Thyroid gland (tissue), 4 donors: ENCODE measurements around the gene LHPP. TPM values are rescaled to one million over a fixed set of nuclear protein-coding genes. Genes with fewer than 3 reads are reported as not detected.

Experiments used
- DNase-seq, 2 donors: peaks; one replicate each; pipeline ENCODE4 v3.0.0-alpha.2; 2019
- H3K27ac ChIP-seq, 3 donors: fragments of 200-600 bp; sonication (generic); 1 replicate in 2 of 3; 2 replicates in 1 of 3; pipeline ENCODE4 v1.5.1; 2016 to 2019; ENCODE audit warnings: mild to moderate bottlenecking in 1 of 3, moderate library complexity in 1 of 3
- H3K27me3 ChIP-seq: fragments of 200-600 bp; sonication (generic); one replicate; pipeline ENCODE4 v1.5.1; 2019
- H3K36me3 ChIP-seq, 2 donors: fragments of 200-600 bp; sonication (generic); one replicate each; pipeline ENCODE4 v1.5.1; 2016 to 2019
- H3K4me1 ChIP-seq, 2 donors: fragments of 200-600 bp; sonication (generic); one replicate each; pipeline ENCODE4 v1.5.1; 2017 to 2019
- H3K4me3 ChIP-seq, 3 donors: fragments of 200-600 bp; sonication (generic); replicated peaks in 1 of 3; 1 replicate in 2 of 3; 2 replicates in 1 of 3; pipeline ENCODE4 v1.5.1; 2016; ENCODE audit warnings: mild to moderate bottlenecking in 1 of 3
- H3K9me3 ChIP-seq: fragments of 200-600 bp; sonication (generic); one replicate; pipeline ENCODE4 v1.5.1; 2017
- POLR2A ChIP-seq, 2 donors: fragments of 450-650 bp; IDR thresholded peaks; one replicate each; pipeline ENCODE4 v1.6.1; 2017; ENCODE audit warnings: antibody characterized with exemption in 2 of 2, mild to moderate bottlenecking in 2 of 2, moderate library complexity in 1 of 2
- WGBS, 2 donors: methylation state at CpG; one replicate each; pipeline ENCODE4 v1.1.5; 2017; 5-methylcytosine and 5-hydroxymethylcytosine counted together
- intact Hi-C: fragments of 100-400 bp; cut with DNase I; formaldehyde crosslinking; loops from one replicate; pipeline ENCODE4 v1.15.1; 2023
- total RNA-seq, 4 donors: library from RNA; depleted of rRNA; stranded (reverse); fragments of >200 nt; gene quantifications; one replicate each; pipeline ENCODE4 v1.2.3, GENCODE V29; 2016
- TF ChIP-seq, protein P1 (sequence below), 6 experiments: fragments of 200-600 bp in 3 of 6; fragments of 450-650 bp in 3 of 6; sonication (generic) in 3 of 6; IDR thresholded peaks; one replicate each; pipeline ENCODE4 v1.5.1; 2016 to 2019; ENCODE audit warnings: antibody characterized with exemption in 6 of 6, mild to moderate bottlenecking in 2 of 6, inconsistent platforms in 1 of 6, moderate library complexity in 1 of 6

The LHPP gene
- total RNA-seq, 4 donors from 2014 or later, result 8.3 to 69.9 (median 48.3) TPM

DNA sequence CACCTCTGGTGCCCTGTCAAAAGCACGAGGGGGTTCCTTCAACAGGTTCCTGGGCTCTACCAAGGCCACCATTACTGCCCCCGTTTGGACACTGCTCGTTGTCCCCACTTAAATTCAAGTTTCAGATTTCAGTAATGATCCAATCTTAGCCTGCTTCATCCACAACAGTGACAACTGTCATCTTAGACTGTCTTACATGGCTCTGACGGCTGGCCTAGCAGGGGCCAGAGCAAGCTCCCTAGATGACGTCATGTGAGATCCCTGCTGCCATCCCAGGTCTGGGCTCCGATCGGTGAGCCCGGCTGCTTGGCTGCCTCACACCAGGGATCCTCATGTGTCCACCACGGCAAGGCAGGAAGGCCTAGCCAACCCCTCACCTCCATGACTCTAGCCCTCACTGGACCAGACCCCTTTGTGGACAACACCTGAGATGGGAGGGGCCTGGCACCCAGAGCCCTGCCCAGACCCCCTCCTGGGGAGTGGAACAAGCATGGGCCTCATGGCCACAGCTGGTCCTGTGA, 200.1 kb downstream of the LHPP start:
- 84 to 90% methylated on average over 6 to 9 of the region's 9 CpGs for WGBS, 2 donors
- Histone ChIP-seq H3K36me3 (no peaks in the 10 kb centered on the region), H3K4me1 (peaks cover 13 to 43% of the 10 kb centered on the region in 2 donors), H3K27ac (peak overlapping the region in 1 of 3 donors; percentile 38), H3K27me3 (no peaks in the 10 kb centered on the region), H3K4me3 (no peak overlapping the region), H3K9me3 (no peaks in the 10 kb centered on the region)
- intact Hi-C loops, result no loop called here
- TF ChIP-seq POLR2A (IDR thresholded peaks at IDR 0.05), result no peak
- TF ChIP-seq, protein P1, sequence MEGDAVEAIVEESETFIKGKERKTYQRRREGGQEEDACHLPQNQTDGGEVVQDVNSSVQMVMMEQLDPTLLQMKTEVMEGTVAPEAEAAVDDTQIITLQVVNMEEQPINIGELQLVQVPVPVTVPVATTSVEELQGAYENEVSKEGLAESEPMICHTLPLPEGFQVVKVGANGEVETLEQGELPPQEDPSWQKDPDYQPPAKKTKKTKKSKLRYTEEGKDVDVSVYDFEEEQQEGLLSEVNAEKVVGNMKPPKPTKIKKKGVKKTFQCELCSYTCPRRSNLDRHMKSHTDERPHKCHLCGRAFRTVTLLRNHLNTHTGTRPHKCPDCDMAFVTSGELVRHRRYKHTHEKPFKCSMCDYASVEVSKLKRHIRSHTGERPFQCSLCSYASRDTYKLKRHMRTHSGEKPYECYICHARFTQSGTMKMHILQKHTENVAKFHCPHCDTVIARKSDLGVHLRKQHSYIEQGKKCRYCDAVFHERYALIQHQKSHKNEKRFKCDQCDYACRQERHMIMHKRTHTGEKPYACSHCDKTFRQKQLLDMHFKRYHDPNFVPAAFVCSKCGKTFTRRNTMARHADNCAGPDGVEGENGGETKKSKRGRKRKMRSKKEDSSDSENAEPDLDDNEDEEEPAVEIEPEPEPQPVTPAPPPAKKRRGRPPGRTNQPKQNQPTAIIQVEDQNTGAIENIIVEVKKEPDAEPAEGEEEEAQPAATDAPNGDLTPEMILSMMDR (IDR thresholded peaks at IDR 0.05), result no peak
- DNase-seq, result no peak

DNA sequence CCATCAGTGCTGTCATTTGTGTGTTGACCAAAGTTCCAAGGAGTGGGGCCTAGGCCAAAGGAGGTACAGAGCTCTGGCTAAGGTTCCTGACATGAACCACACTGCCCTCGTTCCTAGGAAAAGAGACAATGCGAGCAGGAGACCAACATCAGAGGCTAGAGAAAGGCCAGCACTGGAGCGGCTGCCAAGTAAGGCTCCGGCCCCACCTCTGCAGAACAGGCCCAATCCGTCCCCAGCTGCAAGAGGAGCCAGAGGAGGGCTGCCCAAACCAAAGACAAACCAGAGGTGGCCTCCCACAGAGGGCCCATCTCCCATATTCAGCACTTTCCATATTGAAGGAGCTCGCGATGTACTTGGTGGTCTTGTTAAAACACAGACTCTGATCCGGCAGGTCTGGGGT, 201.6 kb downstream of the LHPP start:
- Histone ChIP-seq H3K27ac (no peak overlapping the region), H3K9me3 (no peaks in the 10 kb centered on the region), H3K4me3 (no peak overlapping the region), H3K4me1 (peaks cover 22 to 48% of the 10 kb centered on the region in 2 donors), H3K27me3 (no peaks in the 10 kb centered on the region), H3K36me3 (no peaks in the 10 kb centered on the region)
- WGBS, 2 donors, result 94 to 95% methylated on average over 8 of the region's 8 CpGs
- TF ChIP-seq, protein P1 (IDR thresholded peaks at IDR 0.05), result no peak
- TF ChIP-seq POLR2A (IDR thresholded peaks at IDR 0.05), result no peak
- no peak for DNase-seq
- intact Hi-C loops, result no loop called here

Other genes starting within 250 kb of the LHPP start
- 100 to 1,000 TPM in 1 of 4 donors, 10 to 100 TPM in 3; 75.3 to 111 (median 95.8) TPM for gene OAT, start 42.9 kb upstream of the LHPP start, total RNA-seq
- not detected for gene NKX1-2, start 11.8 kb upstream of the LHPP start, total RNA-seq